Gastrocnemius medialis (tissue), 4 donors: ENCODE data around the gene SCO2.

Experiments
- CTCF ChIP-seq, 5 experiments: fragments of 450-650 bp in 3 of 5; fragments of 200-600 bp in 2 of 5; sonication (generic) in 2 of 5; IDR thresholded peaks in 4 of 5; conservative IDR thresholded peaks in 1 of 5; 1 replicate in 4 of 5; 2 replicates in 1 of 5; pipeline ENCODE4 v1.5.1; 2016 to 2019; ENCODE audit warnings: antibody characterized with exemption in 5 of 5, mild to moderate bottlenecking in 3 of 5, moderate library complexity in 3 of 5
- POLR2A ChIP-seq, 2 donors: fragments of 450-650 bp; IDR thresholded peaks; one replicate each; pipeline ENCODE4 v1.6.1; 2017; ENCODE audit warnings: antibody characterized with exemption in 2 of 2, mild to moderate bottlenecking in 2 of 2, moderate library complexity in 2 of 2

- TF ChIP-seq CTCF (IDR thresholded peaks at IDR 0.05 in 4 of 5, conservative IDR thresholded peaks at IDR 0.05 in 1 of 5) = no peak
- no peak for TF ChIP-seq POLR2A (IDR thresholded peaks at IDR 0.05)
Observed at GRCh38 chr22:50516891-50517290, 8.5 kb downstream of the SCO2 start.
